Measurements from ENCODE around the gene PTPN5.

DNA sequence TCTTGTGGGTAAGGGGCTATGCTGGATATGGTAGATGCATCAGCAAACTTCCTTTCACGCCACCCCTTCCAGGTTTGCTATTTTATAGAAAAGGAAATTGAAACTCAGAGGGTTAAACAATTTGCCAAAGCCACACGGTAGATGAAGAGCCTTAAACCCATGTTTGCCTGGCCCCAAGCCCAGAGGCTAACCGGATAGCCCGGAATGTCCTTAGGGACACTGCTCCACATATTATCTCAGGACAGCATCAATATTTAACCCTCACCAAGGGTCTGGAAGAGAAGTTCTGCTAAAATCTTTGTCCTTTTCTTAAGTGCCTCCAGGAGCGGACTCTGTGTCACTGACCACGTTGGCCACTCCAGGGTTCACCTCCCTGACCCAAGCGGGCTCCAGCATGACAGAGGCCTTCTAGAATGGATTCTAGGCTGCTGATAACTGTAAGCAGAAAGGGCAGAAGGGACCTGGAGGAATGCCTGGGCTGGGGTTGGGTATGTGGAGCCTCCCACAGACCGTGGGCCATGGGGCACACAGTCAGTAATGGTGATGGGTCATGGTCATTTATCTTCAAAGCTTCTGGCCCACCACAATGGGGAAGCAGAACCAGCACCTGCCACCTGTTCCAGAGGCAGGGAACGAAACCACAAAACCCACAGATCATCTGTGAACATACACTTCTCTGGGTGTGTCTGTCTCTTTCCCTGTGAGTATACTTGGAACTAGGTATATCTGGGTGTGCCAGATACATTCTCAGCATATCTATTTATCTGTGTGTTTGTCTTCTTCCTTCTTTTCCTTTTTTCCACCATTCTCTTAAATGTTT lies 98.4 kb downstream of the PTPN5 start:
- TF ChIP-seq, protein P1, sequence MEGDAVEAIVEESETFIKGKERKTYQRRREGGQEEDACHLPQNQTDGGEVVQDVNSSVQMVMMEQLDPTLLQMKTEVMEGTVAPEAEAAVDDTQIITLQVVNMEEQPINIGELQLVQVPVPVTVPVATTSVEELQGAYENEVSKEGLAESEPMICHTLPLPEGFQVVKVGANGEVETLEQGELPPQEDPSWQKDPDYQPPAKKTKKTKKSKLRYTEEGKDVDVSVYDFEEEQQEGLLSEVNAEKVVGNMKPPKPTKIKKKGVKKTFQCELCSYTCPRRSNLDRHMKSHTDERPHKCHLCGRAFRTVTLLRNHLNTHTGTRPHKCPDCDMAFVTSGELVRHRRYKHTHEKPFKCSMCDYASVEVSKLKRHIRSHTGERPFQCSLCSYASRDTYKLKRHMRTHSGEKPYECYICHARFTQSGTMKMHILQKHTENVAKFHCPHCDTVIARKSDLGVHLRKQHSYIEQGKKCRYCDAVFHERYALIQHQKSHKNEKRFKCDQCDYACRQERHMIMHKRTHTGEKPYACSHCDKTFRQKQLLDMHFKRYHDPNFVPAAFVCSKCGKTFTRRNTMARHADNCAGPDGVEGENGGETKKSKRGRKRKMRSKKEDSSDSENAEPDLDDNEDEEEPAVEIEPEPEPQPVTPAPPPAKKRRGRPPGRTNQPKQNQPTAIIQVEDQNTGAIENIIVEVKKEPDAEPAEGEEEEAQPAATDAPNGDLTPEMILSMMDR (IDR thresholded peaks at IDR 0.05) = no peak
- TF ChIP-seq POLR2A (IDR thresholded peaks at IDR 0.05) (no peak), POLR2AphosphoS5 (IDR thresholded peaks at IDR 0.05) (no peak), EP300 (IDR thresholded peaks at IDR 0.05) (no peak)
